ENCODE results near the gene PKM.
A peak's percentile ranks its signal among the peaks of the same experiment; 100 is the strongest.
"Not testable (repeated sequence)": the region's sequence is repeated elsewhere in the genome, so short reads cannot be mapped to it uniquely, and the experiment has no call there.

Gene PKM

GRCh38 chr15:72231066-72231832, at the start of gene PKM:
PKM (minus strand) TSS chr15:72231190; CDS start chr15:72219097, 12,093 bp downstream.
- DNase-seq, result peak; percentile 98 to 99

DNA sequence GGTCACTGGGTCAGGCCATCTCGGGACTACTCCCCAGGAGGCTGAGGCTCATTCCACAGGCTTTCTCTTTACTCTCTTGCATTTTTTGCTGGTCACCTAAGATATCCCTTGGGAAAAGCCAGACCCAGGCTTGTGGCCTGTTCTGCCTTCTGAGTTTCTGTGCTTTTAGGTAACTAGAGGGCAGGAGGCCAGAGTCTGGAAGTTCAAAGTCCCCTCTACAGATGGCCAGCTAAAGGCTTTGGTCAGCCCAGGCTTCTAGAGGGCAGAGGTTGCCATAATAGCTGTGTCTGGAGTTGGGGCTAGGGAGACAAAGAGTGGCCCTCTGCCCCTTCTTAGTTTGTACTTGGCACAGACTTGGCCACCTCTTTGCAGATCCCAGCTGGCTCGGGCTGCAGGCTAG, 49.8 kb upstream of the PKM start:
- DNase-seq, result no peak

- no peak for DNase-seq
These were observed 47.7 kb upstream of the PKM start for GRCh38 chr15:72278737-72279136.

DNA sequence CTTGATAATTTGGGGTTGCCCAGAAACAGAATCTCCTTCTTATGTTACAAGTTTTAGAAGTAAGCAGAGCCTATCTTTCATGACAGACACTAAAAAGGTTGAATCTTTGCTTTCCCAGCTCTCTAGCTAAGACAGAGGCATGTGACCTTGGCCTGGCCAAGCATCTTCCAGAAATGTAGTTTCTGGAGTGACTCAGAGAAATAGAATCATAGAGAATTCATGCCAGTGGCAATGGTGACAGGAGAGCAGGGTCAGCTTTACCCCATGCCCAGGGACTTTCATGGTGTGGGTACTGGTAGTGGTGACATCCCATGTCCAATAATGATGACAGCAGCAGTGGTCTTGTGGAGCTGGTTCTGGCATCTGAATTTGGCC, 45.3 kb upstream of the PKM start:
- no peak for DNase-seq

GRCh38 chr15:72275635-72276325, 44.8 kb upstream of the PKM start:
- not testable (repeated sequence) for DNase-seq

DNA sequence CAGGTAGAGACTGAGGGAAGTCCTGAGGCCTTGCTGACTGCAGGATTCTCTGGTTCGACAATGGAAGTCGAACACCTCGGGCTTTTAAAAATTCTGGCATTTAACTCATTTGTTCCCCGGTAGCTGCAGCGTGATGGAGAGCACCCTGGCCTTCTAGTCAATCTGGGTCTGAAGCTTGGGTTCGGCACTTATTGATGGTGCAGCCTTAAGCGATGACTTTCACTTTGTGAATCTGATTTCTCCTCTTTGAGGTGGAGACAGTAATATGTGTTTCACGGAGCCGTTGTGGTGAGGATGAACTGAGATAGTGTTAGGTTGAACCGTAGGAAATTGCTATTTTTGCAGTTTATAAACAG, 42.0 kb upstream of the PKM start:
- no peak for DNase-seq

GRCh38 chr15:72272213-72272996, 41.4 kb upstream of the PKM start, which contains the start of gene PARP6:
PARP6 (minus strand) TSS chr15:72272554; CDS start chr15:72267477, 5,077 bp downstream.
- peak; percentile 97 to 98 for DNase-seq

DNA sequence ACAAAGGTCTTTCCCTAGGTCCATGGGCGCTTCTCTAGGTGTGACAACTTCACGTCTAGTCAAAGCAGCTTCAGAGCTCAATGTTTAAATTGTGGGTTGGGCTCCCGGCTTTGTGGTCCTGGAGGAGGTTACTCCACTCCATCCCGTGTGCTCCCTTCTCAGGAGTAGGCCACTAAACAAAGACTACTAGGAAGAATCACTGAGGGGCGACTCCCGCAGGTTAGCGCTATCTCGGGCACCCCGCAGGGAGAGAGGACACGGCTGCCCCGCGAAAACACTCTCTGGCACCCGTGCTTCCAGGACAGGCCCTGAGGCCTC, 40.9 kb upstream of the PKM start:
- DNase-seq, result peak; percentile 1 to 13

- no peak for DNase-seq
These were observed 40.2 kb upstream of the PKM start for GRCh38 chr15:72271221-72271620.

DNA sequence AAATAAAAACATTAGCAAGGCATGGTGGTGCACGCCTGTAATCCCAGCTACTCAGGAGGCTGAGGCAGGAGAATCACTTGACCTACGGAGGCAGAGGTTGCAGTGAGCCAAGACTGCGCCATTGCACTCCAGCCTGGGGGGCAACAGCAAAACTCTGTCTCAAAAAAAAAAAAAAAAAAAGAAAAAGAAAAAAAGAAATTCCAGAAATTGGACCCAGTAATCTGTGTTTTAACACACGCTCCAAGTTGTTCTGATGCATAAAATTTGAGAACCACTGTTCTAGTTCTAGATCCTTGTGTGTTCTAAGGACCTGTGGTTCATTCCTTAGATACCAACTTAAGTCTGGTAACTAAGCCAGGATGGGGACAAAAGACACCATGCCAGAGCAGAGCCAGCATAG, 38.7 kb upstream of the PKM start:
- DNase-seq, result no peak

GRCh38 chr15:72265031-72265430, 34.0 kb upstream of the PKM start:
- no peak for DNase-seq

GRCh38 chr15:72252663-72253299, 21.8 kb upstream of the PKM start:
- DNase-seq, result no peak

DNA sequence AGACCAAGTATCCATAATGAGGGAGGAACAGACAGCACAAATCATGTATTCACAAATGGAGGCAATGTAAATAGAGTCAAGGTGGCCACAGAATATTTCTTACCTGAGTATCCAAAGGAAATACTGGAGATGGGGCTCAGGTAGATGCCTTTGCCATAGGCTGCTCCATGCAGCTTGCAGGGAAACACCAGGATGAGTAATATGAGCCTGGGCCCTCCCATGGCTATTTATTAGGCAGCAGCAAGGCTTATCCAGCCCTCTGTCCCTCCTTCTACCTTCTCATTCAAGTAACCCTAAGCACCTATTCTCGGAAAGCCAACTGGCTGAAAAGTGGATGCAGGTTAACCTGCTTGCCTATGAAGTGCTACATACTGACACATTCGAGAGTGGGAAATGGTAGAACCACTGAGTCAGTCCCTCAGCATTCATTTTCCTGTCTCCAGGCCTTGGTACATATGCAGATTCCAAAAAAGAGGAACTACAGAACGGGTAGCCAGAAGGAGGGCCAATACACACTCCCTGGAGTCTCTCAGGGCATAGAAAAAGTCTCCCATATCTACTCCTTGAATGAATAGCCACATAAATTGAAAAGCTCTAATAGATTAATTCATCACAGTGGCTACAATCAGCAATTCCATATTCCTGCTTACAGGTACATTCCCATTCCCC, 18.3 kb upstream of the PKM start:
- no peak for DNase-seq

DNA sequence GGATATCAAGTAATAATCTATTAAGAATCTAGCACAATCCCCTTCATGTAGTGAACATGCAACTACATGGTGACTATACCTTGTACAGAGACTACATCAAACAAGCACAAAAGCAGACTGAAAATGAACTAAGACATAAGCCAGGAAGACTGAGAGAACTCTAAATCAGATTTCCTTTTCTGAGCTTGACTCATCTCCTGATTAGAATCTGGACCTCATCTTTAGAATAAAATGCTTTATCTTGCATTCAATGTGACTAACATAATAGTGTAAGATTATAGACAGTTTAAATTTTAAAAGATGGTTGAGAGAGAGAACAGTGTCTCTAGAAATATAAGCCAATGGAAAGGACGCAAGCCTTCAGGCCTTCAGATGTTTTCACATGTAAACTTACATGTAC, 17.5 kb upstream of the PKM start:
- DNase-seq, result no peak

DNA sequence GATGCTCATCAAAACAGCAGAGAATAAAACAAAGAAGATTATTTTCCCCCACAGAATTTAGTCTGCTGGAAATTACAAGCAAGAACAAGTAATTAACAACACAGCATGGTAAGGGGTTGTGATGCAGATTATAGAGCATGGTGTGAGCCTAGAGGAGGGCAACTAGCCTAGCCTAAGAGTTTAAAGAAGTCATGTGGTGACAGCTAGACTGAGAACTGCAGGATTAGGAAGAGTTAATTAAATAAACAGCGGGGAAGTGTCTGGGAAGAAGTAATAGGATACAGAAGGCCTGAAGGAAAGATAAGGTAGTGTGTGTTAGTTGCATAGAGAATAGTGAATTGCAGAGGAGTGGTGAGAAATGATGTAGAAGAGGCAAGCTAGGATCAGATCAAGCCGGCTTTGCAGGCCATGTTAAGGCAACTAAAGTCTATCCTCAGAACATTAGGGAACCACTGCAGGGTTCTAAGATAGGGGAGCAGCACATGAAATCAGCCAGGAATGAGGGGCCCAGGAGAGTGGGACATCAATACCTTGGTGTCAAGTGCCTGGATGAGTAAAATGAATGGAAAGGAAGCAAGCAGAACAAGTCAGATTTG, 11.9 kb upstream of the PKM start:
- DNase-seq, result no peak

- DNase-seq, result no peak
These were observed 8.7 kb upstream of the PKM start for GRCh38 chr15:72239652-72240051.

DNA sequence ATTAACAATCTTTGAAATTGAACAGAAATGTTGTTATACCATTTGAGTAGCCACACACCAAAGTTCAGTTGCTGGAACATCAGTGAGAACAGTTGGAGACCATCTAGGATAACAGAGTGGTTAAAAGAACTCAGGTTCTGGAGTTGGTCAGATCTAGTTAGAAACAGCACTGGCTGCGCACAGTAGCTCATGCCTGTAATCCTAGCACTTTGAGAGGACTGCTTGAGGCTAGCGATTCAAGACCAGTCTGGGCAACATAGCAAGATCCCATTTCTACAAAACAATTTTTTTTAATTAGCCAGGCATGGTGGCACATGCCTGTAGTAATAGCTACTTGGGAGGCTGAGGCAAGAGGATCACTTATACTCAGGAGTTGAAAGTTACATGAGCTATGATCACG, 7.6 kb upstream of the PKM start:
- no peak for DNase-seq

- no peak for DNase-seq
These were observed 6.8 kb upstream of the PKM start for GRCh38 chr15:72237853-72238224.

DNA sequence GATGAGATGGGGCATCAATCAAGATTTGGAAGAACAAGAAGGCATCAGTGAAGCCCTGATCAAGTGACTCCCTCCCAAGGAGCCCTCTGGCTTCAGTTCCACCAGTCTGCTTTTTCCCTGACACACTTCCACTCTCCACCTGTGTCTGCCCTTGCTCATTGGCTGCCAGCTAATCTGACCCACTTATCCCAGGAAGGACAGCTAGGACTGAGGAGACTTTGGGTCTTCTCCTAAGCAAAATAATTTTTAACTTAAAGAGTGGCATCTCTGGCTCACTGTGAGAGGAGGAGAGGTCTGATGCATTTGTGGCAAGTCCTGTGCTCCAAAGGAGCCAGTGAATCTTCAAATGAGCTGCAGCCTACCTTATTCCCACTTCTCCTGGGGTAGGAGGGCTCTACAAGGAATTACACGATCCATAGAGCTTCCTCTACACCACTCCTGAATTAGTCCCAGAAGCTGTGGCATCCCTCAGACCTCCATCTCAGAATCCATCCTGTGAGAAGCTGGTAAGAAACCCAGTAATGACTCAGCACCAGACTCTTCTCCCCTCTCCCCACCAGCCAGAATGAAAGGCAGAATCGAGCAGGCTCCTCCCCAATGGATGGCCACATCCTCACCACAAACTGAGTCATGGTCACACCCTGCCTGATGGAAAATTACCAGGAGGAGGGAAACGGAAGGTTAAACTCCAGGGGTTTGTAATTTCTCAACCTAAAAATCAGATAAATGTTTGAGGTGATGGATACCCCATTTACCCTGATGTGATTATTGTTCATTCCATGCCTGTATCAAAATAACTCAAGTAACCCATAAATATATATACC, 6.3 kb upstream of the PKM start:
- DNase-seq, result no peak

- DNase-seq, result no peak
These were observed 5.5 kb upstream of the PKM start for GRCh38 chr15:72236381-72237003.

- DNase-seq, result no peak
These were observed 4.3 kb upstream of the PKM start for GRCh38 chr15:72235298-72235697.

Data from NCI-H2081 (cell line).